Panc1 (cell line): ENCODE results near the gene NR1H3.

Experiments
- TCF7L2 ChIP-seq: IDR thresholded peaks from 2 replicates; pipeline ENCODE4 v1.6.1; 2011; ENCODE audit warnings: mild to moderate bottlenecking, low read depth, low read length, inconsistent platforms
- TF ChIP-seq, protein P1 (sequence below): fragments of 450-650 bp; IDR thresholded peaks from 2 replicates; pipeline ENCODE4 v1.5.1; 2017; ENCODE audit warnings: mild to moderate bottlenecking

DNA sequence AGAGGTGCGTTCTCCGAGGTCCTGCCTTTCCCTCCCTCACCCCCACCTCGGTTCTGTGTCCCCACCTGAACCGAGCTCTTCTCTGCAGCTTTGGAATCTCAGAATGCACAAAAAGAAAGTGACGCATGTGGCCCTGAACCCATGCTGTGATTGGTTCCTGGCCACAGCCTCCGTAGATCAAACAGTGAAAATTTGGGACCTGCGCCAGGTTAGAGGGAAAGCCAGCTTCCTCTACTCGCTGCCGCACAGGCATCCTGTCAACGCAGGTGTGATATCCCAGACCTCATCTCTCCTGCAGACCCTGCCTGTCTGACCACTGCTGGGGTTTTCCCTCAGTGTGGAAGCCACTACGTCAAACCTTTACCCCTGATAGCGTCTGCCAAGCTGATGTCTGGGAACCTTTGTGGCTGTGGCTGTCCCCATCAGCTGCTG, 23.1 kb upstream of the NR1H3 start:
- TF ChIP-seq, protein P1, sequence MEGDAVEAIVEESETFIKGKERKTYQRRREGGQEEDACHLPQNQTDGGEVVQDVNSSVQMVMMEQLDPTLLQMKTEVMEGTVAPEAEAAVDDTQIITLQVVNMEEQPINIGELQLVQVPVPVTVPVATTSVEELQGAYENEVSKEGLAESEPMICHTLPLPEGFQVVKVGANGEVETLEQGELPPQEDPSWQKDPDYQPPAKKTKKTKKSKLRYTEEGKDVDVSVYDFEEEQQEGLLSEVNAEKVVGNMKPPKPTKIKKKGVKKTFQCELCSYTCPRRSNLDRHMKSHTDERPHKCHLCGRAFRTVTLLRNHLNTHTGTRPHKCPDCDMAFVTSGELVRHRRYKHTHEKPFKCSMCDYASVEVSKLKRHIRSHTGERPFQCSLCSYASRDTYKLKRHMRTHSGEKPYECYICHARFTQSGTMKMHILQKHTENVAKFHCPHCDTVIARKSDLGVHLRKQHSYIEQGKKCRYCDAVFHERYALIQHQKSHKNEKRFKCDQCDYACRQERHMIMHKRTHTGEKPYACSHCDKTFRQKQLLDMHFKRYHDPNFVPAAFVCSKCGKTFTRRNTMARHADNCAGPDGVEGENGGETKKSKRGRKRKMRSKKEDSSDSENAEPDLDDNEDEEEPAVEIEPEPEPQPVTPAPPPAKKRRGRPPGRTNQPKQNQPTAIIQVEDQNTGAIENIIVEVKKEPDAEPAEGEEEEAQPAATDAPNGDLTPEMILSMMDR = no peak
- peak; percentile 81; the same call in 1 of the 2 replicates for TF ChIP-seq TCF7L2
